Naive thymus-derived CD4-positive, alpha-beta T cell (primary cell): ENCODE results near the gene MAMLD1. TPM values are rescaled to one million over a fixed set of nuclear protein-coding genes. Genes with fewer than 3 reads are reported as not detected.
A peak's percentile ranks its signal among the peaks of the same experiment; 100 is the strongest.

Experiments used
- ATAC-seq: fragments of 150-1000 bp; cut with Tn5 transposase; 2 replicates; pipeline ENCODE4 v1.10.0; 2021; ENCODE audit warnings: mild to moderate bottlenecking, moderate library complexity
- CTCF ChIA-PET: fragments of 350-600 bp; sonication (Branson Sonifier 250); formaldehyde crosslinking; loops from one replicate; lab custom pipeline; 2021; ENCODE audit warnings: antibody characterized with exemption; lab: Charles Lee
- POLR2A ChIA-PET: fragments of 350-600 bp; sonication (Branson Sonifier 250); formaldehyde crosslinking; loops from one replicate; lab custom pipeline; 2021; ENCODE audit warnings: antibody characterized with exemption, inconsistent platforms; lab: Charles Lee
- DNase-seq, 9 donors: peaks; one replicate each; pipeline versions ENCODE4 v3.0.0 to v3.0.0-alpha.2; 2020 to 2022; ENCODE audit warnings: mixed read lengths in 1 of 9
- H3K27ac ChIP-seq: one replicate; pipeline ENCODE4 v1.7.0; 2013; ENCODE audit warnings: mild to moderate bottlenecking, low read depth, low read length, moderate library complexity
- H3K27me3 ChIP-seq, 2 donors: one replicate each; pipeline ENCODE4 v1.7.0; 2013; ENCODE audit warnings: low read length in 2 of 2, mild to moderate bottlenecking in 2 of 2, moderate library complexity in 2 of 2; ENCODE audit not compliant: control insufficient read depth in 2 of 2, insufficient read depth in 2 of 2
- H3K36me3 ChIP-seq, 3 experiments: 1 replicate in 2 of 3; 2 replicates in 1 of 3; pipeline ENCODE4 v1.7.0; 2013; ENCODE audit warnings: low read length in 3 of 3, mild to moderate bottlenecking in 3 of 3, moderate library complexity in 1 of 3; ENCODE audit not compliant: insufficient read depth in 3 of 3, control insufficient read depth in 2 of 3
- H3K4me1 ChIP-seq, 2 donors: one replicate each; pipeline ENCODE4 v1.7.0; 2013; ENCODE audit warnings: low read length in 2 of 2, mild to moderate bottlenecking in 2 of 2, moderate library complexity in 1 of 2; ENCODE audit not compliant: control insufficient read depth in 2 of 2, insufficient read depth in 2 of 2
- H3K4me3 ChIP-seq: 2 replicates; pipeline ENCODE4 v1.7.0; 2013; ENCODE audit warnings: mild to moderate bottlenecking, low read length
- H3K9me3 ChIP-seq, 3 experiments: 1 replicate in 2 of 3; 2 replicates in 1 of 3; pipeline ENCODE4 v1.7.0; 2013; ENCODE audit warnings: low read length in 3 of 3; ENCODE audit not compliant: control insufficient read depth in 2 of 3
- H3K27ac Mint-ChIP-seq, 9 donors: one replicate each; pipeline ENCODE4 v1.8.0; 2020 to 2022; ENCODE audit warnings: mixed read lengths in 9 of 9, mild to moderate bottlenecking in 8 of 9, moderate library complexity in 5 of 9, inconsistent platforms in 2 of 9
- H3K27me3 Mint-ChIP-seq, 5 donors: one replicate each; pipeline ENCODE4 v1.8.0; 2021 to 2022; ENCODE audit warnings: mixed read lengths in 5 of 5, mild to moderate bottlenecking in 1 of 5
- H3K36me3 Mint-ChIP-seq, 5 donors: one replicate each; pipeline ENCODE4 v1.8.0; 2020 to 2022; ENCODE audit warnings: mixed read lengths in 5 of 5, mild to moderate bottlenecking in 3 of 5, inconsistent platforms in 1 of 5
- H3K4me1 Mint-ChIP-seq, 7 donors: one replicate each; pipeline ENCODE4 v1.8.0; 2020 to 2022; ENCODE audit warnings: mixed read lengths in 7 of 7, mild to moderate bottlenecking in 3 of 7, inconsistent platforms in 1 of 7
- H3K4me3 Mint-ChIP-seq, 10 donors: one replicate each; pipeline ENCODE4 v1.8.0; 2020 to 2022; ENCODE audit warnings: mild to moderate bottlenecking in 10 of 10, mixed read lengths in 10 of 10, moderate library complexity in 6 of 10, inconsistent platforms in 2 of 10
- H3K9me3 Mint-ChIP-seq, 11 donors: one replicate each; pipeline ENCODE4 v1.8.0; 2020 to 2022; ENCODE audit warnings: mixed read lengths in 11 of 11, mild to moderate bottlenecking in 4 of 11, inconsistent platforms in 1 of 11, moderate library complexity in 1 of 11
- intact Hi-C, 2 donors: fragments of 100-400 bp; cut with micrococcal nuclease; formaldehyde crosslinking; loops; one replicate each; pipeline ENCODE4 v1.15.1; 2023
- polyA plus RNA-seq, 2 donors: library from polyadenylated mRNA; unstranded; fragments of 300-500 nt; fragmentation: Illumina TruSeq; gene quantifications; one replicate each; pipeline ENCODE4 v1.2.3, GENCODE V29; 2021
- total RNA-seq, 6 experiments: library from RNA in 5 of 6; stranded (reverse) in 5 of 6; gene quantifications; 1 replicate in 5 of 6; 2 replicates in 1 of 6; pipeline ENCODE4 v1.2.3 and lab custom pipeline; 2021 to 2026

The MAMLD1 gene
- total and polyA plus RNA-seq, 7 experiments from 2014 or later: 0.13 to 8.9 (median 0.36) TPM; not detected in 1

- no peaks in the 10 kb centered on the region for H3K9me3 ChIP-seq
- Mint-ChIP-seq H3K27me3 (no peaks in the 10 kb centered on the region), H3K4me1 (peaks cover 0 to 48% (median 0%) of the 10 kb centered on the region in 7 donors), H3K9me3 (peaks cover 0 to 1% (median 0%) of the 10 kb centered on the region in 11 donors), H3K4me3 (no peak overlapping the region), H3K36me3 (peaks cover 0 to 6% (median 0%) of the 10 kb centered on the region in 5 donors), H3K27ac (no peak overlapping the region)
- H3K27me3 ChIP-seq: no peaks in the 10 kb centered on the region
- H3K27ac ChIP-seq: no peak overlapping the region
- DNase-seq: peak in 8 of 9 donors; percentile 7 to 46 (median 34)
- ChIA-PET CTCF (interaction anchor here (0.6 to 1.2 kb wide), 3 partner anchors 28 to 611 kb away, joined by 3 to 4 read pairs (median 3); no protein-coding TSS in a partner anchor), POLR2A (no interaction called here)
- no peaks in the 10 kb centered on the region for H3K36me3 ChIP-seq
- no peak overlapping the region for H3K4me3 ChIP-seq
- intact Hi-C loops: loop anchor here (1.0 to 10.0 kb wide), 7 partner anchors 37 to 534 kb away; partner anchors contain the start of genes MAMLD1 (in 1 of the 2) and MTM1 (in 1 of the 2)
- no peaks in the 10 kb centered on the region for H3K4me1 ChIP-seq
- ATAC-seq: peak; percentile 74
These were observed 122.9 kb downstream of the MAMLD1 start for GRCh38 chrX:150486011-150486410.

GRCh38 chrX:150487369-150488094 lies 124.4 kb downstream of the MAMLD1 start:
- peaks cover 0 to 4% (median 0%) of the 10 kb centered on the region in 5 donors for H3K36me3 Mint-ChIP-seq
- peaks cover 0 to 1% (median 0%) of the 10 kb centered on the region in 11 donors for H3K9me3 Mint-ChIP-seq
- DNase-seq: no peak
- H3K27ac Mint-ChIP-seq: peak overlapping the region in 1 of 9 donors; percentile 24
- H3K27ac ChIP-seq: no peak overlapping the region
- H3K9me3 ChIP-seq: no peaks in the 10 kb centered on the region
- intact Hi-C loops: loop anchor here (2.0 to 10.0 kb wide), 5 partner anchors 80 to 535 kb away; partner anchors contain the start of genes MAMLD1 (in 1 of the 2) and MTM1 (in 1 of the 2)
- ChIA-PET CTCF (no interaction called here), POLR2A (no interaction called here)
- no peak for ATAC-seq
- no peaks in the 10 kb centered on the region for H3K27me3 Mint-ChIP-seq
- H3K36me3 ChIP-seq: no peaks in the 10 kb centered on the region
- no peaks in the 10 kb centered on the region for H3K4me1 ChIP-seq
- peaks cover 0 to 34% (median 0%) of the 10 kb centered on the region in 7 donors for H3K4me1 Mint-ChIP-seq
- H3K27me3 ChIP-seq: no peaks in the 10 kb centered on the region
- no peak overlapping the region for H3K4me3 Mint-ChIP-seq
- no peak overlapping the region for H3K4me3 ChIP-seq

- H3K4me3 Mint-ChIP-seq: no peak overlapping the region
- peaks cover 0 to 21% (median 0%) of the 10 kb centered on the region in 7 donors for H3K4me1 Mint-ChIP-seq
- no peaks in the 10 kb centered on the region for H3K27me3 Mint-ChIP-seq
- CTCF ChIA-PET: interaction anchor here (1.2 kb wide), 1 partner anchor 43 kb away, joined by 3 read pairs; no protein-coding TSS in a partner anchor
- Histone ChIP-seq H3K4me3 (no peak overlapping the region), H3K27ac (no peak overlapping the region), H3K27me3 (no peaks in the 10 kb centered on the region), H3K9me3 (no peaks in the 10 kb centered on the region), H3K36me3 (no peaks in the 10 kb centered on the region), H3K4me1 (no peaks in the 10 kb centered on the region)
- POLR2A ChIA-PET: no interaction called here
- DNase-seq (no peak), ATAC-seq (no peak)
- intact Hi-C loops: loop anchor here (5.0 to 10.0 kb wide), 3 partner anchors 78 to 537 kb away; partner anchors contain the start of gene MTM1 (in 1 of the 2)
- no peaks in the 10 kb centered on the region for H3K9me3 Mint-ChIP-seq
- no peak overlapping the region for H3K27ac Mint-ChIP-seq
- H3K36me3 Mint-ChIP-seq: peaks cover 0 to 2% (median 0%) of the 10 kb centered on the region in 5 donors
These were observed 126.4 kb downstream of the MAMLD1 start for GRCh38 chrX:150489359-150490015.

- H3K9me3 Mint-ChIP-seq: no peaks in the 10 kb centered on the region
- Histone ChIP-seq H3K27ac (no peak overlapping the region), H3K36me3 (no peaks in the 10 kb centered on the region), H3K9me3 (no peaks in the 10 kb centered on the region), H3K4me3 (no peak overlapping the region), H3K4me1 (no peaks in the 10 kb centered on the region), H3K27me3 (no peaks in the 10 kb centered on the region)
- H3K27me3 Mint-ChIP-seq: no peaks in the 10 kb centered on the region
- H3K4me3 Mint-ChIP-seq: no peak overlapping the region
- H3K27ac Mint-ChIP-seq: no peak overlapping the region
- peaks cover 0 to 2% (median 0%) of the 10 kb centered on the region in 5 donors for H3K36me3 Mint-ChIP-seq
- POLR2A ChIA-PET: no interaction called here
- H3K4me1 Mint-ChIP-seq: peaks cover 0 to under 1% (median 0%) of the 10 kb centered on the region in 7 donors
- CTCF ChIA-PET: no interaction called here
- DNase-seq (no peak), ATAC-seq (no peak)
- intact Hi-C loops: no loop called here
These were observed 132.4 kb downstream of the MAMLD1 start for GRCh38 chrX:150495496-150495895.

GRCh38 chrX:150499240-150499639 lies 136.1 kb downstream of the MAMLD1 start:
- Mint-ChIP-seq H3K9me3 (no peaks in the 10 kb centered on the region), H3K4me3 (no peak overlapping the region), H3K4me1 (no peaks in the 10 kb centered on the region), H3K27me3 (no peaks in the 10 kb centered on the region), H3K36me3 (no peaks in the 10 kb centered on the region), H3K27ac (no peak overlapping the region)
- ATAC-seq (no peak), DNase-seq (no peak)
- ChIA-PET CTCF (no interaction called here), POLR2A (no interaction called here)
- intact Hi-C loops: no loop called here
- Histone ChIP-seq H3K36me3 (no peaks in the 10 kb centered on the region), H3K4me3 (no peak overlapping the region), H3K27ac (no peak overlapping the region), H3K27me3 (no peaks in the 10 kb centered on the region), H3K9me3 (no peaks in the 10 kb centered on the region), H3K4me1 (no peaks in the 10 kb centered on the region)

- H3K27me3 Mint-ChIP-seq: no peaks in the 10 kb centered on the region
- no peaks in the 10 kb centered on the region for H3K9me3 Mint-ChIP-seq
- H3K4me1 Mint-ChIP-seq: peaks cover 0 to 8% (median 0%) of the 10 kb centered on the region in 7 donors
- Histone ChIP-seq H3K4me3 (no peak overlapping the region), H3K27ac (no peak overlapping the region), H3K36me3 (no peaks in the 10 kb centered on the region), H3K4me1 (no peaks in the 10 kb centered on the region), H3K27me3 (no peaks in the 10 kb centered on the region), H3K9me3 (no peaks in the 10 kb centered on the region)
- POLR2A ChIA-PET: no interaction called here
- CTCF ChIA-PET: interaction anchor here (0.6 kb wide), 1 partner anchor 42 kb away, joined by 3 read pairs; no protein-coding TSS in a partner anchor
- intact Hi-C loops: no loop called here
- H3K27ac Mint-ChIP-seq: no peak overlapping the region
- DNase-seq (no peak), ATAC-seq (no peak)
- no peak overlapping the region for H3K4me3 Mint-ChIP-seq
- no peaks in the 10 kb centered on the region for H3K36me3 Mint-ChIP-seq
These were observed 139.0 kb downstream of the MAMLD1 start for GRCh38 chrX:150502091-150502490.
